Hepatocyte (in vitro differentiated cells): ENCODE measurements around the gene IGFBPL1. TPM values are rescaled to one million over a fixed set of nuclear protein-coding genes. Genes with fewer than 3 reads are reported as not detected.

ENCODE experiments used
- DNase-seq: peaks from one replicate; pipeline ENCODE4 v3.0.0-alpha.2; 2016; ENCODE audit warnings: low spot score
- H2AFZ ChIP-seq: fragments of 200-600 bp; sonication (generic); 2 replicates; pipeline ENCODE4 v1.6.0; 2016; ENCODE audit warnings: antibody characterized with exemption, mild to moderate bottlenecking
- H3K27ac ChIP-seq: fragments of 200-600 bp; sonication (generic); 2 replicates; pipeline ENCODE4 v1.5.1; 2016; ENCODE audit warnings: mild to moderate bottlenecking
- H3K27me3 ChIP-seq: fragments of 200-600 bp; sonication (generic); 2 replicates; pipeline ENCODE4 v1.6.1; 2016
- H3K36me3 ChIP-seq: fragments of 200-600 bp; sonication (generic); replicated peaks from 2 replicates; pipeline ENCODE4 v1.5.1; 2016; ENCODE audit warnings: low read depth; ENCODE audit not compliant: insufficient read depth
- H3K4me1 ChIP-seq: fragments of 200-600 bp; sonication (generic); 2 replicates; pipeline ENCODE4 v1.5.1; 2016; ENCODE audit warnings: mild to moderate bottlenecking, moderate library complexity; ENCODE audit not compliant: insufficient read depth
- H3K4me2 ChIP-seq: fragments of 200-600 bp; sonication (generic); 2 replicates; pipeline ENCODE4 v1.6.0; 2016
- H3K4me3 ChIP-seq: fragments of 200-600 bp; sonication (generic); 2 replicates; pipeline ENCODE4 v1.5.1; 2016; ENCODE audit warnings: mild to moderate bottlenecking
- H3K79me2 ChIP-seq: fragments of 200-600 bp; sonication (generic); 2 replicates; pipeline ENCODE4 v1.6.0; 2017; ENCODE audit warnings: mild to moderate bottlenecking
- H3K9me2 ChIP-seq: fragments of 200-600 bp; sonication (generic); replicated peaks from 2 replicates; pipeline ENCODE4 v1.6.0; 2017; ENCODE audit warnings: mild to moderate bottlenecking; ENCODE audit not compliant: insufficient read depth
- H3K9me3 ChIP-seq: fragments of 200-600 bp; sonication (generic); 2 replicates; pipeline ENCODE4 v1.5.1; 2016; ENCODE audit warnings: low read depth, mild to moderate bottlenecking
- H4K20me1 ChIP-seq: fragments of 200-600 bp; sonication (generic); 2 replicates; pipeline ENCODE4 v1.6.0; 2016; ENCODE audit warnings: mild to moderate bottlenecking; ENCODE audit not compliant: insufficient read depth, poor library complexity, severe bottlenecking
- CTCF ChIP-seq: fragments of 200-600 bp; sonication (generic); IDR thresholded peaks from 2 replicates; pipeline ENCODE4 v1.5.1; 2016; ENCODE audit warnings: antibody characterized with exemption, mild to moderate bottlenecking; ENCODE audit not compliant: poor library complexity
- EZH2 ChIP-seq: fragments of 200-600 bp; sonication (generic); IDR thresholded peaks from 2 replicates; pipeline ENCODE4 v1.6.1; 2016; ENCODE audit warnings: antibody characterized with exemption, mild to moderate bottlenecking, borderline replicate concordance
- EZH2phosphoT487 ChIP-seq: fragments of 200-600 bp; sonication (generic); IDR thresholded peaks from one replicate; pipeline ENCODE4 v1.6.1; 2018; ENCODE audit warnings: antibody characterized with exemption, mild to moderate bottlenecking, low read depth, moderate library complexity; ENCODE audit not compliant: unreplicated experiment, severe bottlenecking
- WGBS: methylation state at CpG from one replicate; pipeline ENCODE4 v1.1.6; 2016; ENCODE audit warnings: low lambda C conversion rate; ENCODE audit errors: missing lambda C conversion rate; 5-methylcytosine and 5-hydroxymethylcytosine counted together
- polyA plus RNA-seq: library from polyadenylated mRNA; unstranded; fragments of >200 nt; fragmentation: Nextera tagmentation; extraction: Ambion mirVana; gene quantifications from 2 replicates; pipeline ENCODE4 v1.2.1, GENCODE V29; 2016
- total RNA-seq: library from RNA; depleted of rRNA; stranded (reverse); fragments of >200 nt; gene quantifications from 2 replicates; pipeline ENCODE4 v1.2.3, GENCODE V29; 2014

Gene IGFBPL1
- total and polyA plus RNA-seq, 2 experiments from 2014 or later: 2.5 to 9.8 TPM

GRCh38 chr9:38376021-38376670 is 48.1 kb downstream of the IGFBPL1 start:
- Histone ChIP-seq H3K4me2 (no peak overlapping the region), H3K36me3 (no peaks in the 10 kb centered on the region), H3K9me2 (no peaks in the 10 kb centered on the region), H4K20me1 (no peaks in the 10 kb centered on the region), H3K4me1 (peaks cover 23% of the 10 kb centered on the region), H3K27ac (no peak overlapping the region), H2AFZ (no peak overlapping the region), H3K27me3 (no peaks in the 10 kb centered on the region), H3K79me2 (no peaks in the 10 kb centered on the region), H3K9me3 (no peaks in the 10 kb centered on the region), H3K4me3 (no peak overlapping the region)
- WGBS: 62% methylated on average over 9 of the region's 9 CpGs
- DNase-seq: no peak
- TF ChIP-seq EZH2 (no peak), CTCF (no peak), EZH2phosphoT487 (no peak)

GRCh38 chr9:38375572-38375963 is 48.7 kb downstream of the IGFBPL1 start:
- Histone ChIP-seq H3K9me3 (no peaks in the 10 kb centered on the region), H3K4me3 (no peak overlapping the region), H4K20me1 (no peaks in the 10 kb centered on the region), H3K4me2 (no peak overlapping the region), H3K27me3 (no peaks in the 10 kb centered on the region), H3K9me2 (no peaks in the 10 kb centered on the region), H3K79me2 (no peaks in the 10 kb centered on the region), H3K4me1 (peaks cover 17% of the 10 kb centered on the region), H3K36me3 (no peaks in the 10 kb centered on the region), H2AFZ (no peak overlapping the region), H3K27ac (no peak overlapping the region)
- no peak for DNase-seq
- TF ChIP-seq CTCF: no peak
- TF ChIP-seq EZH2phosphoT487: no peak
- no peak for TF ChIP-seq EZH2
- WGBS: 87% methylated on average over 9 of the region's 10 CpGs

GRCh38 chr9:38374847-38375571 is 49.2 kb downstream of the IGFBPL1 start:
- H3K79me2 ChIP-seq: no peaks in the 10 kb centered on the region
- no peaks in the 10 kb centered on the region for H3K9me3 ChIP-seq
- no peak overlapping the region for H2AFZ ChIP-seq
- H3K27ac ChIP-seq: no peak overlapping the region
- no peak for DNase-seq
- peaks cover 11% of the 10 kb centered on the region for H3K4me1 ChIP-seq
- H3K36me3 ChIP-seq: no peaks in the 10 kb centered on the region
- H3K9me2 ChIP-seq: no peaks in the 10 kb centered on the region
- H3K4me2 ChIP-seq: no peak overlapping the region
- H4K20me1 ChIP-seq: no peaks in the 10 kb centered on the region
- no peaks in the 10 kb centered on the region for H3K27me3 ChIP-seq
- TF ChIP-seq CTCF (no peak), EZH2 (no peak), EZH2phosphoT487 (no peak)
- no peak overlapping the region for H3K4me3 ChIP-seq
- 54% methylated on average over 5 of the region's 5 CpGs for WGBS
